Stomach (tissue), 4 donors: ENCODE results near the gene MOG.

Experiments
- POLR2A ChIP-seq, 4 donors: fragments of 450-650 bp; IDR thresholded peaks; one replicate each; pipeline ENCODE4 v1.6.1; 2016; ENCODE audit warnings: antibody characterized with exemption in 4 of 4, control low read depth in 2 of 4, mild to moderate bottlenecking in 1 of 4, moderate library complexity in 1 of 4
- POLR2AphosphoS5 ChIP-seq, 3 donors: sonication (generic); formaldehyde crosslinking; IDR thresholded peaks; one replicate each; pipeline ENCODE4 v1.6.1; 2016; ENCODE audit warnings: antibody characterized with exemption in 3 of 3
- TF ChIP-seq, protein P1 (sequence below), 7 experiments: fragments of 450-650 bp in 4 of 7; fragments of 200-600 bp in 3 of 7; sonication (generic) in 3 of 7; IDR thresholded peaks; one replicate each; pipeline ENCODE4 v1.5.1; 2016 to 2019; ENCODE audit warnings: antibody characterized with exemption in 7 of 7, control low read depth in 2 of 7, mild to moderate bottlenecking in 1 of 7

DNA sequence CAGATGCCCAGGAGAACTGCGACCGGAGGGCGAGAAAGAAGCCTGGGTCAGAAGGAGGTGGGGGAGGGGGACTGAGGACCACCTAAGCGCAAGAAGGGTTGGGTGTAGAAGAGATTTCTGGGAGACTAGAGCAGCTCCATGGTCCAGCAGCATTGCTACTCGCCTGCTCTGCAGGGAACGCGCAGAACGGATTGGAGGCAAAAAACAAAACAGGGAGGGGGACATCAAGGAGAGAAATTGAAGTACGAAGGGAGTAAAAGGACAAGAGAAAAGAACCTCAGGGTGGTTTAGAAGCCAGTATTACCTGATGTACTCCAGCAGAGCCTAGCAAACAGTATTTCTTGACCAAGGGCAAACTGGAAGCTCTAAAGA lies 23.4 kb upstream of the MOG start:
- TF ChIP-seq, protein P1, sequence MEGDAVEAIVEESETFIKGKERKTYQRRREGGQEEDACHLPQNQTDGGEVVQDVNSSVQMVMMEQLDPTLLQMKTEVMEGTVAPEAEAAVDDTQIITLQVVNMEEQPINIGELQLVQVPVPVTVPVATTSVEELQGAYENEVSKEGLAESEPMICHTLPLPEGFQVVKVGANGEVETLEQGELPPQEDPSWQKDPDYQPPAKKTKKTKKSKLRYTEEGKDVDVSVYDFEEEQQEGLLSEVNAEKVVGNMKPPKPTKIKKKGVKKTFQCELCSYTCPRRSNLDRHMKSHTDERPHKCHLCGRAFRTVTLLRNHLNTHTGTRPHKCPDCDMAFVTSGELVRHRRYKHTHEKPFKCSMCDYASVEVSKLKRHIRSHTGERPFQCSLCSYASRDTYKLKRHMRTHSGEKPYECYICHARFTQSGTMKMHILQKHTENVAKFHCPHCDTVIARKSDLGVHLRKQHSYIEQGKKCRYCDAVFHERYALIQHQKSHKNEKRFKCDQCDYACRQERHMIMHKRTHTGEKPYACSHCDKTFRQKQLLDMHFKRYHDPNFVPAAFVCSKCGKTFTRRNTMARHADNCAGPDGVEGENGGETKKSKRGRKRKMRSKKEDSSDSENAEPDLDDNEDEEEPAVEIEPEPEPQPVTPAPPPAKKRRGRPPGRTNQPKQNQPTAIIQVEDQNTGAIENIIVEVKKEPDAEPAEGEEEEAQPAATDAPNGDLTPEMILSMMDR (IDR thresholded peaks at IDR 0.05): no peak
- TF ChIP-seq POLR2AphosphoS5 (IDR thresholded peaks at IDR 0.05) (no peak), POLR2A (IDR thresholded peaks at IDR 0.05) (no peak)
